Measurements from ENCODE around the gene SIK3. TPM values are rescaled to one million over a fixed set of nuclear protein-coding genes. Genes with fewer than 3 reads are reported as not detected.

The SIK3 gene
- polyA plus RNA-seq, 1 of the 3 experiments (the other 2 are of a cell fraction) = 5.1 TPM

GRCh38 chr11:116842117-116842516 lies 256.1 kb downstream of the SIK3 start:
- Histone ChIP-seq H3K79me2 (ENCODE audit: insufficient read depth) (no peaks in the 10 kb centered on the region), H3F3A (replicated peaks; ENCODE audit: insufficient read depth) (no peaks in the 10 kb centered on the region), H3K4me2 (no peak overlapping the region), H3K9me2 (no peaks in the 10 kb centered on the region), H3K9ac (no peak overlapping the region), H3K27ac (ENCODE audit: low read depth in 2 of 2, low read length in 1 of 2) (no peak overlapping the region), H3K4me1 (ENCODE audit: control insufficient read depth in 1 of 2, insufficient read depth in 2 of 2, low read depth in 1 of 2, low read length in 1 of 2) (peaks cover 0 to 14% of the 10 kb centered on the region in 2 experiments; a peak in 1 of 4 replicates), H2AFZ (ENCODE audit: low read depth) (no peak overlapping the region), H4K20me1 (ENCODE audit: insufficient read depth) (no peaks in the 10 kb centered on the region), H3K4me3 (ENCODE audit: low read depth in 2 of 2, low read length in 1 of 2) (no peak overlapping the region), H3K9me3 (no peaks in the 10 kb centered on the region), H3K27me3 (ENCODE audit: insufficient read depth) (no peaks in the 10 kb centered on the region), H3K36me3 (replicated peaks in 1 of 2; ENCODE audit: control insufficient read depth in 1 of 2, insufficient read depth in 2 of 2, low read length in 1 of 2) (peaks cover 8 to 36% of the 10 kb centered on the region in 2 experiments)
- DNase-seq = no peak
- CTCF ChIA-PET = interaction anchor here (0.9 kb wide), 1 partner anchor 51 kb away, joined by 5 read pairs; the partner anchor contains the start of gene APOA5
- POLR2A ChIA-PET = no interaction called here
- 97% methylated on average over 4 of the region's 4 CpGs for WGBS (ENCODE audit: low lambda C conversion rate)
- no peak for TF ChIP-seq MEF2A (IDR thresholded peaks at IDR 0.05; ENCODE audit: borderline replicate concordance, low read depth)
- no peak for TF ChIP-seq GABPA (IDR thresholded peaks at IDR 0.05; ENCODE audit: low read depth)
- TF ChIP-seq CHD2 (IDR thresholded peaks at IDR 0.05; ENCODE audit: low read length, partially characterized antibody) = no peak

DNA sequence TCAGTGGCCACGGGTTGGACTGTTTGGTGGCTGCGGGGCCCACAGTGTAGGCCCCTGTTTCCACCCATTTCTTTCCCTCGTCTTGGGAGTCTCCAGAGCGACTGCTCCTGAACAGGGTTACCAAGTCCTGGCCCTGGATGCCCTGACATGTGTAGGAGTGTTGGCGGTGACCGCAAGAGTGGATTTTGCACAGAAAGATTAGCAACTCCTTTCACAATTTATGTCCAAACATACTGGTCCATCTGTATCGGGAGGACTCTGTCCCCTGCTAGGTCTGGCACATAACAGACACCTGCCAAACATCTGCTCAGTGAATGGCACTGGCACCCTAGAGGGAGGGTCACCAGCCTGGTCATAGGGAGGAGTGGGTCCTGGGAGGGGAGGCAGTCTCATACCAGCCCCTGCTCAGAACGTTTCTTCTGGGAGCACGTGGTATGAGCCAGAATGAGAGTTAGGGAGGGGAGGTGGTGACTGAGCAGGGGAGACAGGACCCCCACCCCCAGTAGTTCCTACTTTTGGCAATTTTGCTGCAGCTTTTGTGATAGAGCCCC lies 257.4 kb downstream of the SIK3 start:
- H3K4me2 ChIP-seq = no peak overlapping the region
- H3F3A ChIP-seq (replicated peaks; ENCODE audit: insufficient read depth) = no peaks in the 10 kb centered on the region
- peaks cover 0 to 16% of the 10 kb centered on the region in 2 experiments; a peak in 1 of 4 replicates for H3K4me1 ChIP-seq (ENCODE audit: control insufficient read depth in 1 of 2, insufficient read depth in 2 of 2, low read depth in 1 of 2, low read length in 1 of 2)
- TF ChIP-seq CHD2 (IDR thresholded peaks at IDR 0.05; ENCODE audit: low read length, partially characterized antibody) (no peak), FOSL2 (IDR thresholded peaks at IDR 0.05; ENCODE audit: borderline replicate concordance, low read depth) (no peak), NRF1 (IDR thresholded peaks at IDR 0.05; ENCODE audit: low read depth, low read length) (no peak), MXI1 (IDR thresholded peaks at IDR 0.05; ENCODE audit: low read depth, low read length) (no peak), POLR2AphosphoS5 (IDR thresholded peaks at IDR 0.05; ENCODE audit: low read depth, low read length) (no peak), YY1 (IDR thresholded peaks at IDR 0.05; ENCODE audit: low read depth) (no peak), NFIC (IDR thresholded peaks at IDR 0.05; ENCODE audit: borderline replicate concordance) (no peak), EZH2phosphoT487 (IDR thresholded peaks at IDR 0.05; ENCODE audit: borderline replicate concordance, low read depth) (no peak), FOXM1 (IDR thresholded peaks at IDR 0.05; ENCODE audit: low read depth) (no peak), RFX5 (IDR thresholded peaks at IDR 0.05; ENCODE audit: low read length) (no peak), RXRA (IDR thresholded peaks at IDR 0.05; ENCODE audit: borderline replicate concordance, low read depth) (no peak), TEAD4 (IDR thresholded peaks at IDR 0.05; ENCODE audit: borderline replicate concordance, insufficient read depth) (no peak), CTCF (IDR thresholded peaks at IDR 0.05) (no peak)
- TF ChIP-seq, protein P1, sequence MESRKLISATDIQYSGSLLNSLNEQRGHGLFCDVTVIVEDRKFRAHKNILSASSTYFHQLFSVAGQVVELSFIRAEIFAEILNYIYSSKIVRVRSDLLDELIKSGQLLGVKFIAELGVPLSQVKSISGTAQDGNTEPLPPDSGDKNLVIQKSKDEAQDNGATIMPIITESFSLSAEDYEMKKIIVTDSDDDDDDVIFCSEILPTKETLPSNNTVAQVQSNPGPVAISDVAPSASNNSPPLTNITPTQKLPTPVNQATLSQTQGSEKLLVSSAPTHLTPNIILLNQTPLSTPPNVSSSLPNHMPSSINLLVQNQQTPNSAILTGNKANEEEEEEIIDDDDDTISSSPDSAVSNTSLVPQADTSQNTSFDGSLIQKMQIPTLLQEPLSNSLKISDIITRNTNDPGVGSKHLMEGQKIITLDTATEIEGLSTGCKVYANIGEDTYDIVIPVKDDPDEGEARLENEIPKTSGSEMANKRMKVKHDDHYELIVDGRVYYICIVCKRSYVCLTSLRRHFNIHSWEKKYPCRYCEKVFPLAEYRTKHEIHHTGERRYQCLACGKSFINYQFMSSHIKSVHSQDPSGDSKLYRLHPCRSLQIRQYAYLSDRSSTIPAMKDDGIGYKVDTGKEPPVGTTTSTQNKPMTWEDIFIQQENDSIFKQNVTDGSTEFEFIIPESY (IDR thresholded peaks at IDR 0.05; ENCODE audit: borderline replicate concordance, low read depth) = no peak
- TF ChIP-seq, protein P2, sequence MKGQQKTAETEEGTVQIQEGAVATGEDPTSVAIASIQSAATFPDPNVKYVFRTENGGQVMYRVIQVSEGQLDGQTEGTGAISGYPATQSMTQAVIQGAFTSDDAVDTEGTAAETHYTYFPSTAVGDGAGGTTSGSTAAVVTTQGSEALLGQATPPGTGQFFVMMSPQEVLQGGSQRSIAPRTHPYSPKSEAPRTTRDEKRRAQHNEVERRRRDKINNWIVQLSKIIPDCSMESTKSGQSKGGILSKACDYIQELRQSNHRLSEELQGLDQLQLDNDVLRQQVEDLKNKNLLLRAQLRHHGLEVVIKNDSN (IDR thresholded peaks at IDR 0.05; ENCODE audit: borderline replicate concordance, low read depth) = no peak
- TF ChIP-seq, protein P3, sequence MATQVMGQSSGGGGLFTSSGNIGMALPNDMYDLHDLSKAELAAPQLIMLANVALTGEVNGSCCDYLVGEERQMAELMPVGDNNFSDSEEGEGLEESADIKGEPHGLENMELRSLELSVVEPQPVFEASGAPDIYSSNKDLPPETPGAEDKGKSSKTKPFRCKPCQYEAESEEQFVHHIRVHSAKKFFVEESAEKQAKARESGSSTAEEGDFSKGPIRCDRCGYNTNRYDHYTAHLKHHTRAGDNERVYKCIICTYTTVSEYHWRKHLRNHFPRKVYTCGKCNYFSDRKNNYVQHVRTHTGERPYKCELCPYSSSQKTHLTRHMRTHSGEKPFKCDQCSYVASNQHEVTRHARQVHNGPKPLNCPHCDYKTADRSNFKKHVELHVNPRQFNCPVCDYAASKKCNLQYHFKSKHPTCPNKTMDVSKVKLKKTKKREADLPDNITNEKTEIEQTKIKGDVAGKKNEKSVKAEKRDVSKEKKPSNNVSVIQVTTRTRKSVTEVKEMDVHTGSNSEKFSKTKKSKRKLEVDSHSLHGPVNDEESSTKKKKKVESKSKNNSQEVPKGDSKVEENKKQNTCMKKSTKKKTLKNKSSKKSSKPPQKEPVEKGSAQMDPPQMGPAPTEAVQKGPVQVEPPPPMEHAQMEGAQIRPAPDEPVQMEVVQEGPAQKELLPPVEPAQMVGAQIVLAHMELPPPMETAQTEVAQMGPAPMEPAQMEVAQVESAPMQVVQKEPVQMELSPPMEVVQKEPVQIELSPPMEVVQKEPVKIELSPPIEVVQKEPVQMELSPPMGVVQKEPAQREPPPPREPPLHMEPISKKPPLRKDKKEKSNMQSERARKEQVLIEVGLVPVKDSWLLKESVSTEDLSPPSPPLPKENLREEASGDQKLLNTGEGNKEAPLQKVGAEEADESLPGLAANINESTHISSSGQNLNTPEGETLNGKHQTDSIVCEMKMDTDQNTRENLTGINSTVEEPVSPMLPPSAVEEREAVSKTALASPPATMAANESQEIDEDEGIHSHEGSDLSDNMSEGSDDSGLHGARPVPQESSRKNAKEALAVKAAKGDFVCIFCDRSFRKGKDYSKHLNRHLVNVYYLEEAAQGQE (IDR thresholded peaks at IDR 0.05; ENCODE audit: low read depth, low read length) = no peak
- ChIA-PET POLR2A (no interaction called here), CTCF (interaction anchor here (0.7 kb wide), 1 partner anchor 39 kb away, joined by 3 read pairs; no protein-coding TSS in a partner anchor)
- H2AFZ ChIP-seq (ENCODE audit: low read depth) = no peak overlapping the region
- H3K27me3 ChIP-seq (ENCODE audit: insufficient read depth) = no peaks in the 10 kb centered on the region
- no peaks in the 10 kb centered on the region for H3K9me2 ChIP-seq
- no peaks in the 10 kb centered on the region for H4K20me1 ChIP-seq (ENCODE audit: insufficient read depth)
- no peak overlapping the region for H3K4me3 ChIP-seq (ENCODE audit: low read depth in 2 of 2, low read length in 1 of 2)
- H3K27ac ChIP-seq (ENCODE audit: low read depth in 2 of 2, low read length in 1 of 2) = no peak overlapping the region
- H3K9me3 ChIP-seq = no peaks in the 10 kb centered on the region
- peaks cover 5 to 23% of the 10 kb centered on the region in 2 experiments for H3K36me3 ChIP-seq (replicated peaks in 1 of 2; ENCODE audit: control insufficient read depth in 1 of 2, insufficient read depth in 2 of 2, low read length in 1 of 2)
- DNase-seq = no peak
- H3K79me2 ChIP-seq (ENCODE audit: insufficient read depth) = no peaks in the 10 kb centered on the region
- WGBS (ENCODE audit: low lambda C conversion rate) = 87% methylated on average over 8 of the region's 9 CpGs
- H3K9ac ChIP-seq = no peak overlapping the region
